GM12878 (cell line): Measurements from ENCODE around the gene TGFB1I1. TPM values are rescaled to one million over a fixed set of nuclear protein-coding genes. Genes with fewer than 3 reads are reported as not detected.

Experiments
- ATAC-seq: fragments of 200-7000 bp; cut with Tn5 transposase; 3 replicates; pipeline ENCODE4 v1.9.1; 2020; ENCODE audit warnings: mild to moderate bottlenecking, moderate library complexity
- BruUV-seq: library from RNA; stranded (reverse); fragments of 400-500 nt; replicated peaks from 2 replicates; lab custom pipeline; 2021; lab: Mats Ljungman, UMichigan
- CTCF ChIA-PET: fragments of 300-600 bp; sonication (Branson Sonifier 250); formaldehyde crosslinking; extraction: SDS; loops from one replicate; lab custom pipeline; 2021; ENCODE audit warnings: inconsistent platforms; lab: Yijun Ruan, JAX
- POLR2A ChIA-PET: fragments of 350-600 bp; formaldehyde crosslinking; extraction: SDS; loops from one replicate; lab custom pipeline; 2021; ENCODE audit warnings: inconsistent platforms; lab: Charles Lee
- RAD21 ChIA-PET: fragments of 300-600 bp; sonication (Branson Sonifier 250); formaldehyde crosslinking; loops from one replicate; lab custom pipeline; 2023; ENCODE audit warnings: antibody characterized with exemption; ENCODE audit not compliant: unreplicated experiment; lab: Charles Lee
- SMC1A ChIA-PET: fragments of 300-600 bp; sonication (Branson Sonifier 250); formaldehyde crosslinking; loops from one replicate; lab custom pipeline; 2023; ENCODE audit not compliant: unreplicated experiment, uncharacterized antibody; lab: Charles Lee
- DNase-seq: peaks from one replicate; pipeline ENCODE4 v3.0.0-alpha.2; 2011; ENCODE audit warnings: low read depth, low spot score
- FAIRE-seq: peaks from 3 replicates; lab custom pipeline; 2011; peaks lifted over from hg19 to GRCh38; lab: Jason Lieb, UNC
- H2AFZ ChIP-seq: 2 replicates; pipeline ENCODE4 v1.6.0; 2011; ENCODE audit warnings: low read depth, low read length, control low read depth; ENCODE audit not compliant: control insufficient read depth
- H3K27ac ChIP-seq: 2 replicates; pipeline ENCODE4 v1.5.1; 2011; ENCODE audit warnings: control low read depth; ENCODE audit not compliant: control insufficient read depth, insufficient read depth
- H3K27me3 ChIP-seq, 2 experiments: replicated peaks in 1 of 2; 2 replicates each; pipeline versions ENCODE4 v1.6.0 to v1.6.1; 2011; ENCODE audit warnings: low read length in 1 of 2; ENCODE audit not compliant: control insufficient read depth in 2 of 2, insufficient read depth in 2 of 2
- H3K36me3 ChIP-seq, 2 experiments: 2 replicates each; pipeline ENCODE4 v1.5.1; 2011; ENCODE audit warnings: low read length in 1 of 2; ENCODE audit not compliant: control insufficient read depth in 2 of 2, insufficient read depth in 2 of 2
- H3K4me1 ChIP-seq: 2 replicates; pipeline ENCODE4 v1.6.1; 2011; ENCODE audit warnings: mild to moderate bottlenecking, low read length, moderate library complexity, mixed read lengths; ENCODE audit not compliant: control insufficient read depth, insufficient read depth
- H3K4me2 ChIP-seq: 2 replicates; pipeline ENCODE4 v1.6.0; 2011; ENCODE audit warnings: control low read depth; ENCODE audit not compliant: control insufficient read depth, insufficient read depth
- H3K4me3 ChIP-seq: fragments of 200-600 bp; sonication (generic); 2 replicates; pipeline ENCODE4 v1.5.1; 2016
- H3K79me2 ChIP-seq: 2 replicates; pipeline ENCODE4 v1.6.0; 2011; ENCODE audit warnings: low read length; ENCODE audit not compliant: control insufficient read depth, insufficient read depth
- H3K9ac ChIP-seq: 2 replicates; pipeline ENCODE4 v1.8.0; 2011; ENCODE audit warnings: low read length, control low read depth, mixed read lengths; ENCODE audit not compliant: control insufficient read depth, insufficient read depth
- H3K9me3 ChIP-seq: replicated peaks from 3 replicates; pipeline ENCODE4 v1.5.1; 2011; ENCODE audit warnings: mild to moderate bottlenecking, low read length; ENCODE audit not compliant: control insufficient read depth, insufficient read depth
- H4K20me1 ChIP-seq: 2 replicates; pipeline ENCODE4 v1.6.0; 2011; ENCODE audit not compliant: control insufficient read depth, insufficient read depth
- CEBPZ ChIP-seq: fragments of 150-350 bp; IDR thresholded peaks from 2 replicates; pipeline ENCODE4 v1.6.1; 2016; ENCODE audit warnings: low read depth, low read length
- DPF2 ChIP-seq: fragments of 450-650 bp; IDR thresholded peaks from 2 replicates; pipeline ENCODE4 v1.6.1; 2017; ENCODE audit warnings: mild to moderate bottlenecking
- EED ChIP-seq: sonication (generic); IDR thresholded peaks from 2 replicates; pipeline ENCODE4 v1.6.1; 2016; ENCODE audit warnings: antibody characterized with exemption, low read depth
- FOXM1 ChIP-seq: IDR thresholded peaks from 2 replicates; pipeline ENCODE4 v1.6.1; 2012; ENCODE audit warnings: low read depth, mild to moderate bottlenecking, inconsistent platforms, low read length, moderate library complexity
- RUNX3 ChIP-seq: IDR thresholded peaks from 2 replicates; pipeline ENCODE4 v1.6.1; 2012; ENCODE audit warnings: low read length, inconsistent platforms
- SP1 ChIP-seq: IDR thresholded peaks from one replicate; pipeline ENCODE4 v1.6.1; 2011; ENCODE audit warnings: low read depth, low read length
- SPI1 ChIP-seq: IDR thresholded peaks from 2 replicates; pipeline ENCODE4 v1.6.1; 2011; ENCODE audit warnings: low read depth, mild to moderate bottlenecking, low read length, moderate library complexity, borderline replicate concordance; ENCODE audit not compliant: insufficient read depth
- YBX1 ChIP-seq: fragments of 450-650 bp; IDR thresholded peaks from 2 replicates; pipeline ENCODE4 v1.6.1; 2016; ENCODE audit warnings: antibody characterized with exemption
- ZNF592 ChIP-seq: fragments of 450-650 bp; IDR thresholded peaks from 2 replicates; pipeline ENCODE4 v1.6.1; 2017; ENCODE audit warnings: mild to moderate bottlenecking, moderate library complexity
- WGBS: methylation state at CpG from one replicate; pipeline ENCODE4 v1.1.6; 2016; ENCODE audit warnings: low lambda C conversion rate; ENCODE audit not compliant: insufficient replicate concordance, insufficient coverage; ENCODE audit errors: missing lambda C conversion rate; 5-methylcytosine and 5-hydroxymethylcytosine counted together
- in situ Hi-C: fragments of 300-500 bp; cut with MboI; formaldehyde crosslinking; loops from 9 replicates; pipeline ENCODE4 v1.14.3; 2018; ENCODE audit warnings: mixed read lengths
- intact Hi-C: fragments of 100-400 bp; cut with micrococcal nuclease; formaldehyde crosslinking; loops from one replicate; pipeline ENCODE4 v1.14.2; 2022; ENCODE audit not compliant: unreplicated experiment
- polyA plus RNA-seq, 11 experiments: library from polyadenylated mRNA; depleted of rRNA in 4 of 11; unstranded in 6 of 11; stranded (reverse) in 5 of 11; fragments of >200 nt; fragmentation: Nextera tagmentation in 4 of 11; fragmentation: Illumina TruSeq in 1 of 11; extraction: Ambion mirVana in 4 of 11; extraction: Trizol in 1 of 11; gene quantifications; 1 replicate in 1 of 11; 2 replicates in 10 of 11; pipeline versions ENCODE4 v1.2.1 to v1.2.3, GENCODE V29; 2011 to 2016; ENCODE audit warnings: inconsistent platforms in 2 of 11, missing spikeins in 2 of 11, low read depth in 1 of 11
- total RNA-seq, 4 experiments: library from RNA; depleted of rRNA in 3 of 4; stranded (reverse); fragments of >200 nt in 3 of 4; fragmentation: Illumina TruSeq in 1 of 4; extraction: Trizol in 1 of 4; gene quantifications; 2 replicates each; pipeline versions ENCODE4 v1.2.1 to v1.2.3, GENCODE V29; 2013 to 2021
- TF ChIP-seq, protein P1 (sequence below): IDR thresholded peaks from 2 replicates; pipeline ENCODE4 v1.6.1; 2012; ENCODE audit warnings: improper control_type of control experiment, low read depth, low read length; ENCODE audit not compliant: insufficient replicate concordance

TGFB1I1 gene
- total and polyA plus RNA-seq, 10 of the 15 experiments (the other 5 are each of a cell fraction or from before 2014, with no cell fraction given): 0.13 to 2.3 (median 0.41) TPM; not detected in 2

GRCh38 chr16:31513884-31514283, 41.9 kb downstream of the TGFB1I1 start (continued):
- TF ChIP-seq, protein P1, sequence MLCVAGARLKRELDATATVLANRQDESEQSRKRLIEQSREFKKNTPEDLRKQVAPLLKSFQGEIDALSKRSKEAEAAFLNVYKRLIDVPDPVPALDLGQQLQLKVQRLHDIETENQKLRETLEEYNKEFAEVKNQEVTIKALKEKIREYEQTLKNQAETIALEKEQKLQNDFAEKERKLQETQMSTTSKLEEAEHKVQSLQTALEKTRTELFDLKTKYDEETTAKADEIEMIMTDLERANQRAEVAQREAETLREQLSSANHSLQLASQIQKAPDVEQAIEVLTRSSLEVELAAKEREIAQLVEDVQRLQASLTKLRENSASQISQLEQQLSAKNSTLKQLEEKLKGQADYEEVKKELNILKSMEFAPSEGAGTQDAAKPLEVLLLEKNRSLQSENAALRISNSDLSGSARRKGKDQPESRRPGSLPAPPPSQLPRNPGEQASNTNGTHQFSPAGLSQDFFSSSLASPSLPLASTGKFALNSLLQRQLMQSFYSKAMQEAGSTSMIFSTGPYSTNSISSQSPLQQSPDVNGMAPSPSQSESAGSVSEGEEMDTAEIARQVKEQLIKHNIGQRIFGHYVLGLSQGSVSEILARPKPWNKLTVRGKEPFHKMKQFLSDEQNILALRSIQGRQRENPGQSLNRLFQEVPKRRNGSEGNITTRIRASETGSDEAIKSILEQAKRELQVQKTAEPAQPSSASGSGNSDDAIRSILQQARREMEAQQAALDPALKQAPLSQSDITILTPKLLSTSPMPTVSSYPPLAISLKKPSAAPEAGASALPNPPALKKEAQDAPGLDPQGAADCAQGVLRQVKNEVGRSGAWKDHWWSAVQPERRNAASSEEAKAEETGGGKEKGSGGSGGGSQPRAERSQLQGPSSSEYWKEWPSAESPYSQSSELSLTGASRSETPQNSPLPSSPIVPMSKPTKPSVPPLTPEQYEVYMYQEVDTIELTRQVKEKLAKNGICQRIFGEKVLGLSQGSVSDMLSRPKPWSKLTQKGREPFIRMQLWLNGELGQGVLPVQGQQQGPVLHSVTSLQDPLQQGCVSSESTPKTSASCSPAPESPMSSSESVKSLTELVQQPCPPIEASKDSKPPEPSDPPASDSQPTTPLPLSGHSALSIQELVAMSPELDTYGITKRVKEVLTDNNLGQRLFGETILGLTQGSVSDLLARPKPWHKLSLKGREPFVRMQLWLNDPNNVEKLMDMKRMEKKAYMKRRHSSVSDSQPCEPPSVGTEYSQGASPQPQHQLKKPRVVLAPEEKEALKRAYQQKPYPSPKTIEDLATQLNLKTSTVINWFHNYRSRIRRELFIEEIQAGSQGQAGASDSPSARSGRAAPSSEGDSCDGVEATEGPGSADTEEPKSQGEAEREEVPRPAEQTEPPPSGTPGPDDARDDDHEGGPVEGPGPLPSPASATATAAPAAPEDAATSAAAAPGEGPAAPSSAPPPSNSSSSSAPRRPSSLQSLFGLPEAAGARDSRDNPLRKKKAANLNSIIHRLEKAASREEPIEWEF: no peak

DNA sequence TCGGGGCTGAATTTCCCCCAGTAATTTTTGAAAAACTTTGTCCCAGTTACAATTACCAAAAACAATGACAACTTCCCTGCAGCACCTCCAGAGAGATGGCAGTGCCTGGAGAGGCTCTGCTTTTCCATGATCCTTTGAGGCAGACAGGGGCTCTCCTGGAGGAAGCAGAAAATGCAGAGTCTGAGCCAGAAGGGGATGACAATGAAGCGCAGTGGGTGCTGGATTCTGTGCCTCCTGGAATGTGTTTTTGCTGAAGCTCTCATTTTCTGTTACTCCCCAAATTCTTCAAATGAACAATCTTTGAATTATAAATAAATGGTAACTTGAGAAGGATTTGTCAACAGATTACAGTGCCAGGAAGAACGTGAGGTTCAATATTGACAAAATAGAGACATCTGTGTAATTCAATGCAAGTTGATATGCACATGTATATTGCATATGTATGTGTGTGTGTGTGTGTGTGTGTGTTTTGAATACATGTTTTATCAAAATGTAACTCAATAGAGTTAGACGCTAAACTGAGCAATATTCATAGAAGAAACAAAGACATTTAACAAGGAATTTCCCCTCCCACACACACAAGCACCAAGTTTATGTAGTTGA, 45.9 kb downstream of the TGFB1I1 start:
- 49% methylated on average over 4 of the region's 4 CpGs for WGBS
- no peak for ATAC-seq
- ChIA-PET POLR2A (no interaction called here), RAD21 (no interaction called here), CTCF (no interaction called here), SMC1A (no interaction called here)
- no peaks in the 10 kb centered on the region for H3K36me3 ChIP-seq
- no peak overlapping the region for H3K4me2 ChIP-seq
- H2AFZ ChIP-seq: no peak overlapping the region
- TF ChIP-seq YBX1: no peak
- TF ChIP-seq EED: no peak
- no peak for TF ChIP-seq SPI1
- no peak for TF ChIP-seq RUNX3
- no peak for TF ChIP-seq SP1
- TF ChIP-seq CEBPZ: no peak
- TF ChIP-seq DPF2: no peak
- TF ChIP-seq FOXM1: no peak
- no peak for TF ChIP-seq ZNF592
- no peak for FAIRE-seq
- H3K27me3 ChIP-seq: no peaks in the 10 kb centered on the region
- H3K4me3 ChIP-seq: no peak overlapping the region
- H3K79me2 ChIP-seq: no peaks in the 10 kb centered on the region
- intact Hi-C loops: no loop called here
- no peak for DNase-seq
- H3K9me3 ChIP-seq: no peaks in the 10 kb centered on the region; the same call in 2 of the 3 replicates
- BruUV-seq: no TSS peak
- in situ Hi-C loops: no loop called here
- no peaks in the 10 kb centered on the region for H3K4me1 ChIP-seq
- no peak overlapping the region for H3K9ac ChIP-seq
- no peaks in the 10 kb centered on the region for H4K20me1 ChIP-seq
- no peak overlapping the region for H3K27ac ChIP-seq
